HG03354 (cell line): ENCODE measurements around the gene MAGI1.
"Not testable (repeated sequence)": the region's sequence is repeated elsewhere in the genome, so short reads cannot be mapped to it uniquely, and the experiment has no call there.

Experiments used
- ATAC-seq: cut with Tn5 transposase; IDR thresholded peaks from one replicate; pipeline ENCODE4 v1.9.1; 2021; ENCODE audit warnings: mild to moderate bottlenecking; ENCODE audit not compliant: unreplicated experiment, poor library complexity, severe bottlenecking

The MAGI1 gene

GRCh38 chr3:65739901-65740541 lies 298.7 kb downstream of the MAGI1 start:
- no peak for ATAC-seq

DNA sequence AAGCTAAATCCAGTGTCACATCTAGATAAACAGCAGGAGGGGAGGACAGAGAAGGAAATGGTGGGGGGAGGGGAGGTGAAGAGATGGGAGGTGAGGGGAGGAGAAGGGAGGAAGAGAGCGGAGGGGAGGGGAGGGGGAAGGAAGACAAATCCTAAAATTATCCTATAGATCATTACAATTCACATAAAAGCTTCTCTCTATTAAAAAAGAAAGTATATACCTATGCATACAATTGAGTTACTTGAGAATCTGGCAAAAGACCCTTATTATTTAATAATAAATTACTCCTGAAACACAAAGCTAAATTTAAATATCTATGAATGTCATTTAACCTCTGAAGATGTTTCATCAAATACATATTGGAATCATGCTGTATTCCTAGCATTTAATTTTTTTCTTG lies 303.9 kb downstream of the MAGI1 start:
- ATAC-seq, result no peak

GRCh38 chr3:65734382-65734781 lies 304.3 kb downstream of the MAGI1 start:
- no peak for ATAC-seq

GRCh38 chr3:65733459-65733858 lies 305.3 kb downstream of the MAGI1 start:
- no peak for ATAC-seq

GRCh38 chr3:65732051-65732935 lies 306.4 kb downstream of the MAGI1 start:
- ATAC-seq, result peak; percentile 98

- ATAC-seq, result no peak
Measured at GRCh38 chr3:65730449-65730848, 308.3 kb downstream of the MAGI1 start.

- ATAC-seq, result no peak
Measured at GRCh38 chr3:65729973-65730372, 308.7 kb downstream of the MAGI1 start.

- ATAC-seq, result no peak
Measured at GRCh38 chr3:65729555-65729954, 309.2 kb downstream of the MAGI1 start.

DNA sequence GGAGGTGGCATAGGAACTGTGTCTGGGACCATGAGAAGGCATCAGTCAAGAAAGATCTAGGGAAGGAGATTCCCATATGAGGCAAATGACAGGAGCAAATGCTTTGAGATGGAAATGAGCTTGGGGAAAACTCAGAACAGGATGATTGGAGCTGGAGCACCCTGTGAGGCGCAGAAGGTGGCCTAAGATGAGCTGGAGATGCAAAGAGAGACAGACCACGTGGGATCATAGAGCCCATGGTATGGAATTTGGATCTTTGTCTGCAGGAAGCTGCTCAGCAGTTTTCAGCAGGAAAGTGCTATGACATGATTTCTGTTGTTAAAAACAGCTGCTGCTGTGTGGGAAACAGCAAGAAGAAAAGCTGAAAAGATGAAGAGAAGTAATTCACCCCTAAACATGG lies 310.6 kb downstream of the MAGI1 start:
- ATAC-seq, result no peak

GRCh38 chr3:65723985-65724384 lies 314.7 kb downstream of the MAGI1 start:
- no peak for ATAC-seq

GRCh38 chr3:65723011-65723410 lies 315.7 kb downstream of the MAGI1 start:
- ATAC-seq, result no peak

DNA sequence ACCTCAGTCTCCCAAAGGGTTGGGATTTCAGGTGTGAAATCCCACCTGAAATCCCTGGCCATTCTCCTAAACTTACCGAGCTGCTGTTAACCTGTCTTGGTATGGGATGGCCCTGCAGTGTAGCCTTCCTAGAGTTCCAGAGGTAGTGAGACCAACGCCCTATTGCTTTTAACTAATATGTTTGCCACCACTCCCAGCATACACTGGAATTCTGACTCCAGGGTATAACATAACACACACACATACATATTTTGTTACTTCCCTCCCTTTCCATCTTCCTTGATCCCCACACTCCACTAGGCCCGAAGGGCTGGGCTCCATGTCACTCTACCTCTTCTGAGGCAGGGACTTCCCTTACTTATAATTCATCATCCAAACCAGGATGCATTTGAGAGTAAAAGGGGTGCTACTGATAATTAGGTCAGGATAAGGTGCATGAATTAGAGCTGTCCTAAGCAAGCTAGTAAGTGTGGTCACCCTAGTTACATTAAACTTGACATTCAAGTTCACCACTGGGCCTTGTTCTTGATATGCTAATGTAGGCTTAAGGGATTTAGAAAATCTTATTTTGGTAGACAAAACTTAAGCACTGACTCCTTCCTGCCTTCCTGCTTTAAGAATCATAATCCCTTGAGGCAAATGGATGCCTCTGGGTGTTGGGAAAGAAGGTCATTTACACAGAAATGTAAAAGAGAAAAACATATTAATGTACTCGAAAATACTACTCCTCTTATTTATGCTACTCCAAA lies 317.6 kb downstream of the MAGI1 start:
- ATAC-seq, result no peak

- ATAC-seq, result not testable (repeated sequence)
Measured at GRCh38 chr3:65719639-65720038, 319.1 kb downstream of the MAGI1 start.

GRCh38 chr3:65717676-65718346 lies 320.9 kb downstream of the MAGI1 start:
- ATAC-seq, result no peak

GRCh38 chr3:65716071-65716751 lies 322.5 kb downstream of the MAGI1 start:
- no peak for ATAC-seq

DNA sequence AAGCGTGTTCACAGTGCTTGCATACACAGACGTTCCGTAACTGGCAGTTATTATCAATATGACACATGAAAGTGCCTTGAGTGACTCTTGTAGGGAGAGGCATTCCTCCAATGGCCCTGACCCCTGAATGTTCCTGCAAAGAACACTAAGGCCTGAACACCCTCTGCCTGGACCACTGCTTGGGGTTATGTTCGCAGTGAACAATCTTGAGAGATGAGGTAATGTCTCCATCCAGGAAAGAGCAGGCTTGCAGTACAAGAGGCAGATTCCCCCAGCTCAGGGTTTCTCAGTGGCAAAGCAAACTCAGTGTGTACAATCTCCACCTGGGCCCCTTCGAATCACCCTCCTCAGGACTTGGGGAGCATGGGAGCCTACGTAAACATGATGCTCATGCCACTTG lies 324.6 kb downstream of the MAGI1 start:
- ATAC-seq, result no peak

GRCh38 chr3:65713016-65713415 lies 325.7 kb downstream of the MAGI1 start:
- no peak for ATAC-seq

DNA sequence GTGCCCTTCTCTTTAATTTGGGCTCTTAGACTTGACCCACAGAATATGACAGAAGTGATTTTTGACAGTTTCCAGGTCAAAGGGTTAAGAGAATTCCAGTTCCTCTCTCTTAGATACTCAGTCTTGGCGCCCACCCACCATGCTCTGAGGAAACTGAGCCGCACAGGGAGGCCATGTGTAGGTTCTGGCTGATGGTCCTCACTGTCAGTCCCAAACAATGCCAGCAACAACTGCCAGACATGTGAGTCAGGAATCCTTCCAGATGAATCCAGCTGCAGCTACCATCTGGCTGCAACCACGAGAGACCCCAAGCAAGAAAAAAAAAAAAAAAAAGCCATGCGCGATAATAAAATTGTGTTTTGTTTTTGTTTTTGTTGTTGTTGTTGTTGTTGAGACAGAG lies 326.6 kb downstream of the MAGI1 start:
- ATAC-seq, result no peak

DNA sequence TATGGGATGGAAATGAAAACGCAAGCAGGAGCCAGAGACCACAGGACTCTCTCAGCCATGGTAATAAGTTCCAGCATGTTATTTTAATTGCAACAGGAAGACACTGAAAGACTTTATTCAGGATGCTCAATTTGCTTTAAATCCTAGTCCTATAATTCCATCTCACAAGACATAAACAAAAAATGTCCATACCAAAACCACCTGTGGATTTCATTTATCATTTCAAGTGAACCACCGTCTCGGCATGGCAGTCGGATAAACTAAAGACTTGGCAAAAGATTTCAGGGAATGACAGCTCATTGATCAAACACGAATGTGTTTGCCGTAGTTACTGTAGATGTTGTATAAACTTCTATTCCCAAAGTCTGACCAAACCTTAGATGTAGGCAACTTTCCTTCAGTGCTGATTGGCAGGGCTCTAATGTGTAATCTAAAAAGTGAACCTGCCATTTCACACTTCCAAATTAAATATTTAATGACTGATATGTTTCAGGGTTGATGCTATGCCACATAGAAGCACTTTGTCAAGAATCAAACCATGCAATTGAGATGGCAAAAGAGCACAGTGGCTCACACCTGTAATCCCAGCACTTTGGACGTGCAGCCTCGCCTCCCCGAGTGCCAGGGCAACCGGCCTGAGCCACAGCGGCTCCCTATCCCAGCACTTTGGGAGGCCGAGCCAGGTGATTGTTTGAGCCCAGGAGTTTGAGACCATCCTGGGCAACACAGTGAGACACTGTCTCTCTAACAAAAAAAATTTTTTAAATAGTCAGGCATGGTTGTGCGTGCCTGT lies 331.7 kb downstream of the MAGI1 start:
- no peak for ATAC-seq
